Sigmoid colon (tissue), 7 donors: ENCODE measurements around the gene IFIT5. TPM values are rescaled to one million over a fixed set of nuclear protein-coding genes. Genes with fewer than 3 reads are reported as not detected.

Experiments used
- DNase-seq: peaks from one replicate; pipeline ENCODE4 v3.0.0-alpha.2; 2019
- H3K27ac ChIP-seq, 4 donors: fragments of 200-600 bp; sonication (generic); one replicate each; pipeline ENCODE4 v1.5.1; 2016 to 2019; ENCODE audit warnings: mild to moderate bottlenecking in 1 of 4
- H3K27me3 ChIP-seq, 3 donors: fragments of 200-600 bp; sonication (generic); one replicate each; pipeline ENCODE4 v1.5.1; 2019; ENCODE audit warnings: mild to moderate bottlenecking in 1 of 3
- H3K36me3 ChIP-seq, 4 donors: fragments of 200-600 bp; sonication (generic); one replicate each; pipeline ENCODE4 v1.5.1; 2016 to 2019
- H3K4me1 ChIP-seq, 4 donors: fragments of 200-600 bp; sonication (generic); one replicate each; pipeline ENCODE4 v1.5.1; 2017 to 2019
- H3K4me3 ChIP-seq, 4 donors: fragments of 200-600 bp; sonication (generic); one replicate each; pipeline ENCODE4 v1.5.1; 2017 to 2019; ENCODE audit warnings: mild to moderate bottlenecking in 2 of 4, moderate library complexity in 1 of 4
- H3K9me3 ChIP-seq, 4 donors: fragments of 200-600 bp in 3 of 4; sonication (generic) in 3 of 4; one replicate each; pipeline versions ENCODE4 v1.5.1 to v1.6.1; 2013 to 2019
- CTCF ChIP-seq, 4 experiments: fragments of 450-650 bp in 3 of 4; fragments of 200-600 bp in 1 of 4; IDR thresholded peaks; one replicate each; pipeline ENCODE4 v1.5.1; 2016 to 2019; ENCODE audit warnings: antibody characterized with exemption in 4 of 4, mild to moderate bottlenecking in 3 of 4, moderate library complexity in 2 of 4
- EP300 ChIP-seq, 4 donors: sonication (generic); formaldehyde crosslinking; IDR thresholded peaks; one replicate each; pipeline ENCODE4 v1.6.1; 2017; ENCODE audit warnings: antibody characterized with exemption in 4 of 4
- POLR2A ChIP-seq, 2 donors: fragments of 450-650 bp; IDR thresholded peaks; one replicate each; pipeline ENCODE4 v1.6.1; 2016; ENCODE audit warnings: antibody characterized with exemption in 2 of 2, mild to moderate bottlenecking in 2 of 2, moderate library complexity in 2 of 2
- POLR2AphosphoS5 ChIP-seq, 4 donors: sonication (generic); formaldehyde crosslinking; IDR thresholded peaks; one replicate each; pipeline ENCODE4 v1.6.1; 2017; ENCODE audit warnings: antibody characterized with exemption in 4 of 4
- WGBS, 2 donors: extraction: QIAGEN DNeasy Blood & Tissue Kit; methylation state at CpG; one replicate each; pipeline ENCODE4 v1.1.7; 2013; 5-methylcytosine and 5-hydroxymethylcytosine counted together
- intact Hi-C: fragments of 100-400 bp; cut with DNase I; formaldehyde crosslinking; loops from one replicate; pipeline ENCODE4 v1.15.1; 2023
- polyA plus RNA-seq, 3 donors: library from polyadenylated mRNA; stranded (reverse); fragments of 200-250 nt; gene quantifications; one replicate each; pipeline ENCODE4 v1.2.3, GENCODE V29; 2013
- total RNA-seq, 4 donors: library from RNA; depleted of rRNA; stranded (reverse); fragments of >200 nt; gene quantifications; one replicate each; pipeline ENCODE4 v1.1.0, GENCODE V29; 2016
- donor health status: healthy with polysubstance abuse.
- donor health status: Bipolar disorder and iron deficiency.
- donor health status: healthy.

IFIT5 gene
- total and polyA plus RNA-seq, 7 donors = 5.3 to 24.3 (median 10.2) TPM

DNA sequence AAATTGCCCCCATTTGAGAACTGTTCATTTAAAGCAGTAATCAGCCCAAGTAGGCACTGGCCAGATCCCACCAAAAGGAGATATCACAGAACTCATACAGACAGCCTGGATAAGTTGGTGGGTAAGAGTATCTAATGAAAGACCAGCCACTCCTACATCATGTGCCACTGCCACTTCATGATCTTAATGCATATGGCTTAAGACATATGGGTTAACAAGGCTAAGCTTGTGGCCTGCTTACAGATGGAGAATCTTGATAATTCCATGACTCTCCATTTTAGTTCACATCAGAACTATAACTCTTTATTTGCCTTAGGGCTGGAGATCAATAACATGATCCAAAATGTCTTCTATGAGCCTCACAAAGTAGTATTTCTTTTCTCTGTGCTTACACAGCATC, 43.3 kb upstream of the IFIT5 start:
- intact Hi-C loops = no loop called here

DNA sequence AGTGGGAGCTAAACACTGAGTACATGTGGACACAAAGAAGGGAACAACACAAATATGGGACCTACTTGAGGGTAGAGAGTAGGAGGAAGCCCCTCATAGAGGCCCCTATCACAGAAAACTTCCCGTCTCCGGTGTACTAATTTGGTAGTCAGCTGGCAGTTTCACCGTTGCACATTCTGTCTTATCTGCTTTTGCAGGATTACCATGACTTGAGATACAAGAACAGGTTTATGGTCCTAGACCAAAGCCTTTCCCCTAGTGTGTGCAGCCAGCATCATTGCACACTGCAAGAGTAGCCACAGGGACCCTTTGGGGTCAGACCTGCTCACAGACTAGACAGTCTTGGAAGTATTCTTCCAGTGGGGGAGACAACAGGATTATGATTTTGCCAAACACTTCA, 42.4 kb upstream of the IFIT5 start:
- peaks cover 0 to 37% (median 27%) of the 10 kb centered on the region in 4 donors for H3K4me1 ChIP-seq
- intact Hi-C loops = no loop called here
- H3K4me3 ChIP-seq = no peak overlapping the region

More for the DNA sequence above, 43.3 kb upstream of the IFIT5 start:
- Histone ChIP-seq H3K4me3 (no peak overlapping the region), H3K9me3 (no peaks in the 10 kb centered on the region), H3K36me3 (no peaks in the 10 kb centered on the region), H3K27me3 (no peaks in the 10 kb centered on the region), H3K4me1 (peaks cover 0 to 37% (median 27%) of the 10 kb centered on the region in 4 donors), H3K27ac (no peak overlapping the region)
- TF ChIP-seq POLR2AphosphoS5 (IDR thresholded peaks at IDR 0.05) = no peak
- TF ChIP-seq EP300 (IDR thresholded peaks at IDR 0.05) = no peak
- no peak for TF ChIP-seq POLR2A (IDR thresholded peaks at IDR 0.05)
- no peak for TF ChIP-seq CTCF (IDR thresholded peaks at IDR 0.05)
- no peak for DNase-seq

GRCh38 chr10:89373916-89374711, 40.3 kb upstream of the IFIT5 start:
- peak; percentile 52 to 70 (median 63) for TF ChIP-seq POLR2AphosphoS5 (IDR thresholded peaks at IDR 0.05)
- no peak for TF ChIP-seq CTCF (IDR thresholded peaks at IDR 0.05)
- H3K27ac ChIP-seq = peak overlapping the region; percentile 69 to 79 (median 76)
- intact Hi-C loops = no loop called here
- H3K27me3 ChIP-seq = no peaks in the 10 kb centered on the region
- peaks cover 0 to 23% (median 20%) of the 10 kb centered on the region in 4 donors for H3K4me1 ChIP-seq
- peak; percentile 95 for DNase-seq
- H3K36me3 ChIP-seq = no peaks in the 10 kb centered on the region
- no peak overlapping the region for H3K4me3 ChIP-seq
- H3K9me3 ChIP-seq = no peaks in the 10 kb centered on the region
- 5 to 40% methylated on average over 3 of the region's 3 CpGs for WGBS, 2 donors

More for the DNA sequence above, 42.4 kb upstream of the IFIT5 start:
- DNase-seq = no peak
- H3K9me3 ChIP-seq = no peaks in the 10 kb centered on the region
- H3K27me3 ChIP-seq = no peaks in the 10 kb centered on the region
- H3K36me3 ChIP-seq = no peaks in the 10 kb centered on the region
- TF ChIP-seq POLR2A (IDR thresholded peaks at IDR 0.05) (no peak), EP300 (IDR thresholded peaks at IDR 0.05) (no peak), CTCF (IDR thresholded peaks at IDR 0.05) (no peak), POLR2AphosphoS5 (IDR thresholded peaks at IDR 0.05) (no peak)
- no peak overlapping the region for H3K27ac ChIP-seq
- WGBS, 2 donors = 70 to 76% methylated on average over 3 of the region's 3 CpGs

- intact Hi-C loops = no loop called here
These were observed 39.6 kb upstream of the IFIT5 start for GRCh38 chr10:89374713-89375141.

More at GRCh38 chr10:89374713-89375141, 39.6 kb upstream of the IFIT5 start:
- Histone ChIP-seq H3K4me1 (peaks cover 0 to 20% (median 18%) of the 10 kb centered on the region in 4 donors), H3K4me3 (no peak overlapping the region), H3K27me3 (no peaks in the 10 kb centered on the region), H3K9me3 (no peaks in the 10 kb centered on the region), H3K36me3 (no peaks in the 10 kb centered on the region), H3K27ac (peak overlapping the region; percentile 69 to 79 (median 76))
- DNase-seq = no peak
- TF ChIP-seq POLR2A (IDR thresholded peaks at IDR 0.05) (no peak), EP300 (IDR thresholded peaks at IDR 0.05) (no peak), CTCF (IDR thresholded peaks at IDR 0.05) (no peak), POLR2AphosphoS5 (IDR thresholded peaks at IDR 0.05) (no peak)
